ENCODE results near the gene CEP164.

Gene CEP164

GRCh38 chr11:117410238-117410637, 82.6 kb downstream of the CEP164 start:
- Histone ChIP-seq H3K36me3 (ENCODE audit: control insufficient read depth in 2 of 2, insufficient read depth in 1 of 2, low read length in 2 of 2) (peaks cover 0 to 49% of the 10 kb centered on the region in 2 experiments; a peak in 1 of 3 replicates), H3K27ac (ENCODE audit: extremely low read depth, low read depth, low read length) (no peak overlapping the region)
- CTCF ChIA-PET, result interaction anchor here (2.7 to 3.4 kb wide), 2 partner anchors 16 to 398 kb away, joined by 9 to 26 read pairs; no protein-coding TSS in a partner anchor

GRCh38 chr11:117410861-117411710, 83.4 kb downstream of the CEP164 start:
- TF ChIP-seq ZIC2 (tag by site-specific recombination; IDR thresholded peaks at IDR 0.05) (peak; percentile 85), PRDM1 (tag by site-specific recombination; IDR thresholded peaks at IDR 0.05) (no peak)
- POLR2A ChIA-PET, result no interaction called here
- Histone ChIP-seq H3K4me3 (ENCODE audit: low read depth, low read length) (no peak overlapping the region), H3K4me1 (ENCODE audit: control insufficient read depth, insufficient read depth, low read length) (no peaks in the 10 kb centered on the region), H3K9me3 (ENCODE audit: control insufficient read depth, insufficient read depth, low read depth, low read length) (no peaks in the 10 kb centered on the region), H3K27ac (ENCODE audit: extremely low read depth, low read depth, low read length) (no peak overlapping the region), H3K36me3 (ENCODE audit: control insufficient read depth in 2 of 2, insufficient read depth in 1 of 2, low read length in 2 of 2) (peaks cover 0 to 45% of the 10 kb centered on the region in 2 experiments; a peak in 1 of 3 replicates)
- CTCF ChIA-PET, result interaction anchor here (2.7 to 3.4 kb wide), 2 partner anchors 15 to 397 kb away, joined by 9 to 26 read pairs; no protein-coding TSS in a partner anchor

More at GRCh38 chr11:117410238-117410637, 82.6 kb downstream of the CEP164 start:
- POLR2A ChIA-PET, result no interaction called here
- H3K4me1 ChIP-seq (ENCODE audit: control insufficient read depth, insufficient read depth, low read length), result no peaks in the 10 kb centered on the region
- no peak for TF ChIP-seq ZNF404 (tag by site-specific recombination; IDR thresholded peaks at IDR 0.05)
- TF ChIP-seq SCRT1 (tag by site-specific recombination; IDR thresholded peaks at IDR 0.05; ENCODE audit: borderline replicate concordance), result no peak
- TF ChIP-seq ZNF626 (tag by site-specific recombination; IDR thresholded peaks at IDR 0.05), result no peak
- no peak for TF ChIP-seq ZNF488 (tag by site-specific recombination; IDR thresholded peaks at IDR 0.05)
- TF ChIP-seq ZNF530 (tag by site-specific recombination; IDR thresholded peaks at IDR 0.05; ENCODE audit: low read depth), result no peak
- no peak for TF ChIP-seq ZNF2 (tag by site-specific recombination; IDR thresholded peaks at IDR 0.05)
- TF ChIP-seq ATF2 (tag by site-specific recombination; IDR thresholded peaks at IDR 0.05; ENCODE audit: low read depth), result no peak
- no peak for TF ChIP-seq OSR2 (tag by site-specific recombination; IDR thresholded peaks at IDR 0.05)
- TF ChIP-seq KLF16 (tag by site-specific recombination; IDR thresholded peaks at IDR 0.05), result no peak
- TF ChIP-seq ZNF169 (tag by site-specific recombination; IDR thresholded peaks at IDR 0.05), result no peak
- TF ChIP-seq HIC1 (tag by site-specific recombination; IDR thresholded peaks at IDR 0.05), result no peak
- H3K4me3 ChIP-seq (ENCODE audit: low read depth, low read length), result no peak overlapping the region
- H3K9me3 ChIP-seq (ENCODE audit: control insufficient read depth, insufficient read depth, low read depth, low read length), result no peaks in the 10 kb centered on the region

GRCh38 chr11:117411736-117412135, 84.1 kb downstream of the CEP164 start:
- Histone ChIP-seq H3K4me3 (ENCODE audit: low read depth, low read length) (no peak overlapping the region), H3K4me1 (ENCODE audit: control insufficient read depth, insufficient read depth, low read length) (no peaks in the 10 kb centered on the region), H3K36me3 (ENCODE audit: control insufficient read depth in 2 of 2, insufficient read depth in 1 of 2, low read length in 2 of 2) (peaks cover 0 to 40% of the 10 kb centered on the region in 2 experiments; a peak in 1 of 3 replicates), H3K9me3 (ENCODE audit: control insufficient read depth, insufficient read depth, low read depth, low read length) (no peaks in the 10 kb centered on the region), H3K27ac (ENCODE audit: extremely low read depth, low read depth, low read length) (no peak overlapping the region)
- TF ChIP-seq HOXD13 (CRISPR knock-in tag; IDR thresholded peaks at IDR 0.05; ENCODE audit: borderline replicate concordance) (no peak), CTCF (tag by site-specific recombination; IDR thresholded peaks at IDR 0.05) (no peak)
- ChIA-PET CTCF (interaction anchor here (3.4 kb wide), 1 partner anchor 14 kb away, joined by 26 read pairs; no protein-coding TSS in a partner anchor), POLR2A (interaction anchor here (0.6 kb wide), 1 partner anchor 16 kb away, joined by 5 read pairs; no protein-coding TSS in a partner anchor)

Data from HEK293 (cell line).